GM21619 (cell line): ENCODE measurements around the gene RGS17.
A peak's percentile ranks its signal among the peaks of the same experiment; 100 is the strongest.
"Not testable (repeated sequence)": the region's sequence is repeated elsewhere in the genome, so short reads cannot be mapped to it uniquely, and the experiment has no call there.

ENCODE experiments used
- ATAC-seq: cut with Tn5 transposase; IDR thresholded peaks from one replicate; pipeline ENCODE4 v1.9.1; 2021; ENCODE audit not compliant: unreplicated experiment

Gene RGS17, protein sequence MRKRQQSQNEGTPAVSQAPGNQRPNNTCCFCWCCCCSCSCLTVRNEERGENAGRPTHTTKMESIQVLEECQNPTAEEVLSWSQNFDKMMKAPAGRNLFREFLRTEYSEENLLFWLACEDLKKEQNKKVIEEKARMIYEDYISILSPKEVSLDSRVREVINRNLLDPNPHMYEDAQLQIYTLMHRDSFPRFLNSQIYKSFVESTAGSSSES

DNA sequence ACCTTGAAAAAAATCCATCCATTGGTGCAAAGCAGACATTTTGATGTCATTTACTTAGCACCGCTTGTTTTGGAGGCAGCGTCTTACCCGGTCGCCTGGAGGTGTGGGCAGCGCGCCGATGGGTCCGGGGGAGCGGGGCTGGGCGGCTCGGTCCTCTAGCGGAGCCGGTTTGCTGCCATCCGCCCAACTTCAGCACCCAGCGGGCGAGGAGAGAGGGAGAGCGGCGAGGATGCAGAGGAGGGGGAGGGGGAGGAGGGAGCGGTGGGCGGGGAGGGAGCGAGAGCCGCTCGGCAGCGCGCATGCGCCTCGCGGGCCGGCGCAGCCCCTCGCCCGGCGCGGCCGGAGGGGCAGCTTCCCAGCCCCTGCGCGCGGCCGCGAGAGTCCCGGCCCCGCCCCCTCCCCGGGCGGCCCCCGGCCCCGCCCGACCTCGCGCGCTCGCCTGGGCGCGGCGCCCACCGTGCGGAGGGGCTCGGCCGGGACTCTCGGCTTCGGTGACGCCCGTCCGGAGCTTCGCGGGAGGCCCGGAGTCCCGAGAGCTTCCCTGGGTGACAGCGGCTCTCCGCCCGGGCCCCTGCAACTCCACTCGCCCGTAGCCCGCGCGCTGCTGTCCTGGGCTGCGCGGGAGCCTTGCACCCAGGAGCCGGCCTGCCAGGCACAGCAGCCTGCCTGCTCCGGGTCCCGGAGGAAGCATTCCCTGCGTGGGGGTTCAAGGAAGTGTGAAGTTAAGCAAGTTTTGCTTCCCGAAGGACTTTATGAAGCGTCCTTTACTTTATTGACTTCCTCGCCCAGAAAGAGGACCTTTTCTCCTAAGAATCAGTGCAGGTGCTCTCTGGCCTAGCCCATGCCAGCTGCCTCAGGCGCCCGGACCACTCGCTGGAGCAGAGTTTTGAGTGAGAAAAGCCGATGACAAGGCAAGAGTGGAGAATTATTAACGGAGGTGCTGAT, at the start of gene RGS17:
Gene RGS17 (minus strand): TSS at position 246 of the 945 bp plus-strand sequence. CDS start 87,264 bp downstream, outside the sequence.
- ATAC-seq, result peak; percentile 44

DNA sequence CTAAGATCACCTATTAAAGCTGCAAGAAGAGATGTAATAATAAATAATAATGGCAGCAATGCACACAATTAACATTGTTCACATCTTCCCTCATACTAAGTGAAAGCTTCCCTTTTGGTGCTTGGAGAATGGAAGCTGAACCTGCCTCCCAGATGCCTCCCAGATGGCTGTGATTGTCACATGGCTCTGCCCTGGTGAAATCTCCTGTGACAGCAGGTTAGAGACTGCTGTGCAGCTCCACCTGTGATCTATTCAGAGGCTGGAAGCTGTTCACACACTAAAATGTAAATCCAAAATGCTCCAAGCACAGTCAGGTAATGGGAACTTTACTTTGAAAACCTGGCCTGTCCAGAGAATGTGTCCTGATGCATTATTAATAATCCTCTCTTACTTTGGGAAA, 41.7 kb upstream of the RGS17 start:
- ATAC-seq, result no peak

DNA sequence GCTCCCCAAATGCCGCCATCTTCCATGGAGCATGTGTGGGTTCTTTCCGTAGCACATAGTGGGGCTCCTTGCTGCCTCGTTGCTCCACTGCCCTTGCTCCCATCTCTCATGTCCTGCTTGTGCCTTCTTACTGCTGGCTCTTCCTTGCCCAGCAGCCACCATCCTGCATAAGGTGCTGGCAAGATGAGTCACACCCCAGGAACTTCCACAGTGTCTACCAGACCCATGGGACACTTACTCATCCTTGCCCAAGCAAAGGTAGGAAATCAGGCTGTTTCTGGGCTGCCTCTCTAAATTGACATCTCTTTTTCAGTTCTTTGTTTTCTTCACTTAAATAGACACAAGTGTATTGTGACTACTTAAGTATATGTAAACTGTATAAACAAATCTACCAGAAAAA, 39.4 kb upstream of the RGS17 start:
- no peak for ATAC-seq

DNA sequence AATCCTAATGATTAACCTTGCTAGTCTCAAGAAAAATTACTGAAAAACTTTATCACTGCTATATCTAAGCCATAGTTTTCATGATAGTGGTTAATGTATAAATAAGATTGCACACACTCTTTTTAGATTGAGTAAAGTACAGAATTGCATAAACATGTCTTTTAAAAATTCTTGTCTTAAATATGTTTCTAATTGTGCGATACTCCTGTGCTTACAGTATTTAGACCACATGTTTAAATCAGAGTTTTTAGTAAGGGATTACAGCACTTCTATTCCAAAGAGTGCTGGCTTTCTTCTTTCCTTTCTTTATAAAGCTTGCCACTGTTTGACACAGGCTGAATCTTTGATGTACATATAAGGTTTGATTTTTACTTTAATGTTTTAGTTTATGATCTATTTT, 36.8 kb upstream of the RGS17 start:
- no peak for ATAC-seq

DNA sequence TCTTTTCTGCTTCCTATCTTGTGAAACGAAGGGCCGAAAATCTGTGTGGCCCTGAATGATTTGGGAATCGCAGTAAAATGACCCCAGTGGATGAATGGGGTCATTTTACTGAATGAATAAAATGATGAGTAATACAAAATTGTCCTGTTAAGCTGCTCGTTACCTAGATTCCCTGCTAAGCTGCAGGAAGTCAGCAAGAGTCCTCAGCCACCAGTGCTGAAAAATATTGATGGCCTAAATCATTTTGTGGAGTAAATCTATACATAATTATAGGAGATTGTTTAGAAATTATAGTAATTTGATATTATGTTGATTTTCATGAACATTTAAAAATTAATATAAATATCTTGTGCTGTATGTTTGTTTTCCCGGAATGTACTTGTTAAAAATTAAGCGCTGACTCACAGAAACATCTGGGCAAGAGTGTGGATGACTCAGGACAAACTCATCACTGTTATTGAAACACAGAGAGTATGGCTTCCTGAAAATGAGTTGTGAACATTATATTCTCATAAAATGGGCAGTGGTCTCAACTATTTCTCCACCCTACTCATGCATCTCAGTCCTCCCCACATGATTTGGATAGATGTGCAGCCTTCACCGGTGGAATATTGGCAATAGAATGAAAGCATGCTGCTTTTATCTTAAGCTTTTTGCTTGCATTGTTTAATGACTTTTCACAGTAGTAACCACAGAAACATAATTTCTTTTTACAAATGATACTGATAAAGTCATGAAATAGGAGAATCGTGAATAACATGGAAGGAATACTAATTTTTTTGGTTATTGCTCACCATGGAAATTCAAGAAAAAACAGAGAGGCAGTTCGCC, 36.2 kb upstream of the RGS17 start:
- ATAC-seq, result peak; percentile 39

DNA sequence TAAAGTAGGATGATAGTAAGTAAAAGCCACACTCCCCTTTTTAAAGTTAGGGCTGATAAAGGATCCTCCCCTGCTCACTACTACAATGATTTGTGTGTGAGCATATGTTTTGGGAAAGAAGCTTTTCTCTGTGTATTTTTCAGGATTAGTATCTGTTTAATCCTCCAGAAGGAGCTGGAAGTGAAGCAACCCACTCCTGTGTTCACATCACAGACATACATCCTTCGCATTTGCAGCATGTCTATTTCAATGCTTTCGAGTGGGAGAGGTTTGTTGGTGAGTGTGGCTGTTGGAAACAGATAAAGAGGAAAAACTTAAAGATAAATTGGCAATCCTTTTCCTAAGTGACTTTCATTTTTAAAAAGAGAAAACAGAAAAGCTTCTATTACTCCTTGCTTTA, 31.6 kb upstream of the RGS17 start:
- ATAC-seq, result no peak

DNA sequence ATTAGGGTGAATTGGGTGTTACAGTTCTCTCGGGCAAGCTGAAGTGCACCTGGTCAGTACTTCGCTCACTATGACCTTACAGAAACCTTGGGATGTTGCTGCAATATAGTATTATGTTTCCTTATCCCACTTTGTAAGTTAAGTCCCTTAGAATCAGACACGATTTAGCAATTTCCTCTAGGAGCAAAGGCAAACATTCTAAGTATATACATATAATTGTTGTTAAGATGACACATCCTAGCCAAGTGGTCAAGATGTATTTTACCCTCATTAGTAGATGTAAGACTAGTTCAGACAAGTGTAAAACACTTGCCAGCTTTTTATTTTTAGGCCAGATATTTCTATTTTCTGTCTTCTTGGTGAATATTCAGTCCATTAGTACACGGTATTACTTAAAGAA, 31.1 kb upstream of the RGS17 start:
- ATAC-seq, result no peak

DNA sequence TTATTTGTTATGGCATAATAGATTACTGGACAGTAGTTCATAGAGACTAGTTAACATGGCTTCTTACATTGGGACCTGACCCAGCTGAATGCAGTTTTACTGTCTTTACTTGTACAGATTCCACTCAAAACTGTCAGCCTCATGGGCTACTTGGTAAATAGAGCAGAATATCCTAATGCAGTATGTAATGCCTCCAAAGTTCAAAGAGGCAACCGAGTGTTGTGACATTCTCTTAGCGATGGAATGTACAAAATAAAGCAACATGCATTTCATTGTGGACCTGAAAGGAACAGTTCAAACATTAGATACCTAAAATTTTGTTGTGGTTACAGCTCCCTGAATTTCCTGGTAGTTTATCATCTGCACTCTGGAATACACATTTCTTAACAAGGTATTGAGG, 29.1 kb upstream of the RGS17 start:
- no peak for ATAC-seq

DNA sequence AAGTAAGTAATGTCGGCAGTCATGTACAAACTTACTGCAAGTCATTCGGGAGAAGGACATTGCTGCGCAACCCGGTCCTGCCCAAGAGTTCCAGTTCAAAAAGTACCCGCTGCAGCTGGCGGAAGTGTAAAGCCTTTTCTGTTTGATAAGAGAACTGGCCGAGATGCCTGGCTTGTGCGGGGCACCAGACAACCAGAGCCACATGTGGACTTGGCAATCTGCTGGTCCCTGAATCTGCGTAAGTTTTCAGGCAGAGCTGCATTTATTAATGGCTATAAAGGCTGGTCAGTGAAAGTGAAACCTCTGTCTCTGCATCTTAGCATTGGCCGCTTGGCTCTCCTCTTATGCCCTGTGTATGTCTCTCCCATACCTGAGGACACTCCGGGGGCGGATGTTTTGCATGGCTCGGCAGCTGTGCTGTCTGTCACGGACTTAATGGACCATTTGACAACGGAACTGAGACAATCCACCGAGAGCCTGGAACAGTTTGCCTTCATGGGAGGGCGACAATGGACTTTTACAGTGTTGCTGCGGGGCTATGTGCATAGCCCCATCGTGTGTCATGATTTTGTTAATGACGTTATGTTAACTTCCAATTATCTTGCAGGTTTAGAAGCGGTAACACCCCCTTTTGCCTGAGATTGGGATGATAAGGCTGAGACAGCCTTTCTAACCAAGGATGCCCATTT, 19.8 kb upstream of the RGS17 start:
- ATAC-seq, result no peak

DNA sequence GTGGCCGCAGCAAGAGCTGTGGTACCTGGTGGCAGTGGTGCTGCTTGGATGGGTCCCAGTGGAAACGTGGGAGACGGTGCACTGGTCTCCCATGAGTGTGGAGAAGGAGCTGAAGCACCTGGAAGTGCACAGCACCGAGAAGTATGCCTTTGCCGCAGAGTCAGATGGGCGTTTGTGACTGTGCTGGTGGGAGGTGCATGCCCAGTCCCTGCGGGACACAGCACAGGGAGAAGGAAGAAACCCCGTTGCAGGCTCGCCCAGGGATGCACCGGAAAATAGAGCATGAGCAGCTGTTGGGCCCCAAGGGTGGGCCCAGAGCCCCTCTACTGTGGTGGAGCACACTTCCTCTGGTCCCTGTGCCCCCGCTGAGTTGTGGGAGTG, 19.3 kb upstream of the RGS17 start:
- ATAC-seq, result no peak

DNA sequence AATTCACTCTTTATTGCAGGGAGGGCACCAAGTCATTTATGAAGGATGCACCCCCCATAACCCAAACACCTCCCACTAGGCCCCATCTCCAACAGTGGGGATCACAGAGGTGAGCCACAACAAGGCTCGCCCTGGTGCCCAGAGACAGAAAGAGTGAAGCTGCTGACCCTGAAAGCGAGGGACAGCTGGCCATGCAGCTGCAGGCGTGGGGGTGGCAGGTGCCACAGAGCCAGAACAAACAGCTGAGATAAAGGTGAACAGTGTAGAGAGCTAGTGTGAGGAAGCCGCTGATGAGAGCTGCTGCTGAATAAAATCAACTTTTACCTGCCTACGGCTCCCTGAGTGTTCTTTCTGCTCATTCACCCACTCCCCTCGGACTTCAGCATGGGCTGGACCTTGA, 18.8 kb upstream of the RGS17 start:
- no peak for ATAC-seq

DNA sequence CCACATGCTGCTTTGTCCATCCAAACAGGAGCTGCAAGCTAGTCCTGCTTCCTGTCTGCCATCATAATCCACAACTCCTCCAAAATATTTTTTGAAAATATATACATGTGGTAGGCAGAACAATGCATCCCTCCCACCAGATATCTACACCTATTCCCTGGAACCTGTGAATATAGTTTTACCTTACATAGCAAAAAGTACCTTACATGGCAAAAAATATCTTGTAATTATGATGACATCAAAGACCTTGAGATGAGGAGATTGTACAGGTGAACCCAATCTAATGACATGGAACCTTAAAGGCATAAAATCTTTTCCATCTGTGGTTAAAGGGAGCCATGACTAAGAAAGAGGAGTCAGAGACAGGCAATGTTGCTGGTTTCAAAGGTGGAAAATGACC, 15.3 kb upstream of the RGS17 start:
- no peak for ATAC-seq

DNA sequence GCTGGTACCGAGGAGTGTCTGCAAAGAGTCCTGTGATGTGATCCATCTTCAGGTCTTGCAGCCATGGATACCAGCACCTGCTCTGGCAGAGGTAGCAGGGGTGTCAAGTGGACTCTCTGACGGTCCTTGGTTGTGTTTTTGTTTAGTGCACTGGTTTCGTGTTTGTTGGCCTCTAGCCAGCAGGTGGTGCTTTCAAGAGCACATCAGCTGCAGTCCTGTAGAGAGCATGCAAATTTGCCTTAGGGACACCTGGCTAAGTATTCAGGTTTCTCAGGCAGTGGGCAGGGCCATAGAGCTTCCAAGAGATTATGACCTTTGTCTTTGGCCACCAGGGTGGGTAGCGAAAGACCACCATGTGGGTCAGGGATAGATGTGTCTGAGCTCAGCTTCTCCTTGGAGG, 14.5 kb upstream of the RGS17 start:
- no peak for ATAC-seq

DNA sequence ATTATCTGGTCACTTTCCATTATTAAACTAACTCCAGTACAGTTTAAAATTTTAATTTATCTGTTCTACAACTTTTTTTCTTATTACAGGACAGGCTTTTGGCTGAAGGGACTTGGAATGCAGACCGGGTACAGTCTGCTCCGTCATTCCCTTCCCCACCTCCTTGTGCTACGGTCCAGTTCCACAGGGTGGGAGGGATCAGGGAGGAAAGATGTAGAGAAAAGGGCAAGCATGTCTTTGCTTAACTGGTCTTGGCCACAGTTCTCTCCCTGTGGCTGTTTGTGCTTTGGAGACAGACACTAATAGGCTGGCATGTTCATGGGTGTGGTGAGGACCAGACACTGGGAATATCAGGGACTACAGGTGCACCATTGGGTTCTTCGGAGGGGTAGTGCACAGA, 12.1 kb upstream of the RGS17 start:
- ATAC-seq, result no peak

DNA sequence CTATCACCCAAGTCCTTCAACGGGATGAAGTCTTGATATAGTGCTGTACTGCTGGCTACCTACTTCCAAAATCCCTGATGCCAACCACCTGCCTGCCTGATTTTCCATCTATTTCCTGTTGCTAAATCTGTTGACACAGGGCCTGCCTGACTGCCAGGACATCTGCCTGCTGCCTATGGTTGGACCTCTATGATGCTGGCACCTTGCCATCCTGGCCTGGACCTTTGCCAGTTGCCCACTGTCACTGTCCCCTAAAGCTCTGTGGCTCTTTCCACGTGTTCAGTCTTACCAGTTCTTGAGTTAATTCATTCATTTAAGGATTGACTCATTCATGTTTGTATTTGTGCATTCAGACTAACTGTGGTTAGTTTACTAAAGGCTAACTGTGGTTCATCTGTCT, 9.2 kb upstream of the RGS17 start:
- ATAC-seq, result no peak

DNA sequence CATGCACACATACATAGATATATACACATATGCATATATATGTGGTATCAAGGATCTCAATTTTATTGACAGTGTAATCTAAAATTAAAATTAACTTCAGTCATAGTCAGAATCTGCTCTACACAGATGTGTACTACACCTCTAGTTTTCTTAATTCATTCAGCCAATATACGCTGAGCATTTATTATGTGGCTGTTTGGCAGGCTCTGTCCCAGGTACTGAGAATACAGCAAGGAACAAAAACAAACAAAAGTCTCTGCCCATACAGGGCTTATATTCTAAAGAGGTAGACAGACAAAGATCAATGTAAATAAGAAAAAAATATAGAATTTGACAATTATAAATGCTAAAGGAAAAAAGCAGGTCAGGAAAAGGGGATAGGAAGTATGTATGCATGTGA, 7.8 kb upstream of the RGS17 start:
- ATAC-seq, result no peak

DNA sequence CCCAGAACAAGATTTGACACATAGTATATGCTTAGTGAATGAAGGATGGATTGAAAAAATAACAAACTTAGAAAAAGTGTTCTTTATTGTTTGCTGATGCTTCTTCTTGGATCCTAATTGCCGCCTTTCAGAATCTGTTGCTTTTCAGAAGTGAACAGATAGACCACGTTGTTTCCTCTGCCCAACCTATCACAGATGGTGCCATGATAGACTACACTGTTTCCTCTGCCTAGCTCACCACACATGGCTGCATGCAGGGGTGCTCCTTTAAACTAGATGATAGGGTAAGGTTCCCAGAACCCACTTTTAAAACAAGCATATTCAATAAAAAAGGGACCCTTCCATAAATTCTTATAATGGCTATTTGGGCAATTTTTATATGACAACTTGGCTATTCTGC, 4.6 kb upstream of the RGS17 start:
- no peak for ATAC-seq

DNA sequence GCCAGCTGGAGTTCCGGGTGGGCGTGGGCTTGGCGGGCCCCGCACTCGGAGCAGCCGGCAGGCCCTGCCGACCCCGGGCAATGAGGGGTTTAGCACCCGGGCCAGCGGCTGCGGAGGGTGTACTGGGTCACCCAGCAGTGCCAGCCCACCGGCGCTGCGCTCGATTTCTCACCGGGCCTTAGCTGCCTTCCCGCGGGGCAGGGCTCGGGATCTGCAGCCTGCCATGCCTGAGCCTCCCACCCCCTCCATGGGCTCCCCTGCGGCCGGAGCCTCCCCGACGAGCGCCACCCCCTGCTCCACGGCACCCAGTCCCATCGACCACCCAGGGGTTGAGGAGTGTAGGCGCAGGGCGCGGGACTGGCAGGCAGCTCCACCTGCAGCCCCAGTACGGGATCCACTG, 2.6 kb upstream of the RGS17 start:
- ATAC-seq, result not testable (repeated sequence)

DNA sequence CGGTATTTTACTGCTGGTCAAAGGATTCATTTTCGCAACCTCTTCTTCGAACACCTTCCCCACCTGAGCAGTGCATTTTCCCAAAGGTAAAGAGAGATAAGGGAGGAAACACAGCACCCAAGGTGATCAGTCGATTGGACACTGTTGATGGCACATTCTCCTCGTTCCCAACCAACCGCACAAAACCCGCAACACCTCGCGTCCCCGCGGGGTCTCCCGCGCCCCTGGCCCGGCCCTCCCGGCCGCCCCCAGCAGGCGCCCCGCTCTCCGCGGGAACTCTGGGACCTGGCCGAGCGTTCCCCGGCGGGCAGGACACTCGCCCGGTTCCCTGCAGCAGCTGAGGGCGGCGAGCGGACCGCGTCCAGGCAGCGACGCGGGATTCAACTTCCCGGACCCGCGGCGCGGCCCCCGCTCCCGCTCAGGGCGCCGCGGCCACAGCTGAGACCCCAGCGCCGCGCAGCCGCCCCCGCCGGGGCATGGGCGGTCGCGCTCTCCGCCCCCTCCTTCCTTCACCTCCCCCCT, 506 bp downstream of the RGS17 start:
- ATAC-seq, result peak; percentile 26

DNA sequence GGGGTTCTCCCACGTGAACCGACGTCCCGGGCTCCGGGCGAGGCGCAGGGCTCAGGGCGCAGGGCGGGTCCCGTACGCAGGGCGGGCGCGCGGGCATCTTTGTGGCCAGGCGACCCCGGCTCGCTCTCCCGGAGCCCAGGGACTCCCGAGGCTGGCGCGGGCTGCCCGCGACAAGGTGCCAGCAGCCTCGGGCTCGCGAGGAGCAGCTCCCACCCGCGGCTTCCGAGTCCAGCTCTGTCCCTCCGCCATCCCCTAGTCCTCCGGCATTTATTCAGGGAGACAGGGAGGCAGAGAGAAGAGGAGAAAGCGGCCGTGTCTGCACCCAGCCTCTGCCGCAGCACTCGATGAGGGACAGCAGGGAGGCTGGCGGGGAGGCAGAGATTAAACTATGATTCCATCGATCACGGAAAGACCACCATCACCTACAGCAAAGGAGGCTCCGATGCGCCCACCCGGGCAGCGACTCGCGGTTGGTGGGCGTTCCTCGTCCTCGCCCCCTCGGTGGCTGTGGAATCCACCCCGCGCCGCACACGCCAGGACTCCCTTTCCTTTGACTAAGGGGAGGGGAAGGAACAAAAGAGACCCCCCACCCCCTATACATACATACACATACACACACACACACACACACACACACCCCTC, 1.1 kb downstream of the RGS17 start:
- no peak for ATAC-seq
